Breast epithelium (tissue), 3 donors: Measurements from ENCODE around the gene SLC1A5.

Source experiments
- CTCF ChIP-seq, 3 donors: fragments of 450-650 bp; IDR thresholded peaks; one replicate each; pipeline ENCODE4 v1.5.1; 2016 to 2017; ENCODE audit warnings: antibody characterized with exemption in 3 of 3, mild to moderate bottlenecking in 3 of 3, moderate library complexity in 3 of 3
- POLR2A ChIP-seq: fragments of 450-650 bp; IDR thresholded peaks from one replicate; pipeline ENCODE4 v1.6.1; 2016; ENCODE audit warnings: antibody characterized with exemption, mild to moderate bottlenecking, moderate library complexity

DNA sequence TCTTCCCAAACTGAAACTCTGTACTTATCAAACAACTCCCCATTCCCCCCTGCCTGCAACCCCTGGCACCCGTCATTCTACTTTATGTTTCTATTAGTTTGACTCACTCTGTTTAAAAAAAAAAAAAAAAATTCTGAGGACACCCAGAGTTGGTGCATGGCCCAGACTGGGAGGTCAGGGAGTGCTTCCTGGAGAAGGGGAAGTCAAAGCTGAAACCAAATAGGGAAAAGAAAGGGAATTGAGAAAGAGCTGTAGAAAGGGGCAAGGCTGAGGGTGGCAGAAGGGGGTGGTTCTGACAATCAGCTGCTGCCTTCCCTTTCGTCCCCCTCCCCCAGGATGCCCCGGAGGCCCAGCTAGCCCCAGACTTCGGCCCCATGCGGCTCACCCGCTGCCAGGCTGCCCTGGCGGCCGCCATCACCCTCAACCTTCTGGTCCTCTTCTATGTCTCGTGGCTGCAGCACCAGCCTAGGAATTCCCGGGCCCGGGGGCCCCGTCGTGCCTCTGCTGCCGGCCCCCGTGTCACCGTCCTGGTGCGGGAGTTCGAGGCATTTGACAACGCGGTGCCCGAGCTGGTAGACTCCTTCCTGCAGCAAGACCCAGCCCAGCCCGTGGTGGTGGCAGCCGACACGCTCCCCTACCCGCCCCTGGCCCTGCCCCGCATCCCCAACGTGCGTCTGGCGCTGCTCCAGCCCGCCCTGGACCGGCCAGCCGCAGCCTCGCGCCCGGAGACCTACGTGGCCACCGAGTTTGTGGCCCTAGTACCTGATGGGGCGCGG is 33.1 kb downstream of the SLC1A5 start:
- no peak for TF ChIP-seq CTCF (IDR thresholded peaks at IDR 0.05)
- no peak for TF ChIP-seq POLR2A
